Caco-2 (cell line): ENCODE data around the gene TSPAN18. TPM values are rescaled to one million over a fixed set of nuclear protein-coding genes. Genes with fewer than 3 reads are reported as not detected.

Experiments
- BruUV-seq: library from RNA; stranded (reverse); fragments of 400-500 nt; replicated peaks from 2 replicates; lab custom pipeline; 2021; lab: Mats Ljungman, UMichigan
- CTCF ChIA-PET: fragments of 300-600 bp; sonication (Branson Sonifier 250); formaldehyde crosslinking; loops from one replicate; lab custom pipeline; 2022; ENCODE audit warnings: antibody characterized with exemption; lab: Charles Lee
- POLR2A ChIA-PET: fragments of 300-600 bp; sonication (Branson Sonifier 250); formaldehyde crosslinking; loops from one replicate; lab custom pipeline; 2022; ENCODE audit warnings: antibody characterized with exemption; lab: Charles Lee
- DNase-seq, 2 experiments: peaks; one replicate each; pipeline versions ENCODE4 v3.0.0 to v3.0.0-alpha.2; 2020 to 2022
- H3K27me3 ChIP-seq: replicated peaks from 2 replicates; pipeline ENCODE4 v1.6.0; 2011; ENCODE audit warnings: low read length; ENCODE audit not compliant: control insufficient read depth, insufficient read depth
- H3K36me3 ChIP-seq: 2 replicates; pipeline ENCODE4 v1.5.1; 2011; ENCODE audit warnings: low read length; ENCODE audit not compliant: control insufficient read depth, insufficient read depth
- H3K4me1 ChIP-seq: fragments of 250-450 bp; sonication (Bioruptor Pico); 2 replicates; pipeline ENCODE4 v1.5.1; 2020; ENCODE audit warnings: mild to moderate bottlenecking
- H3K4me3 ChIP-seq: 2 replicates; pipeline ENCODE4 v1.5.1; 2011; ENCODE audit warnings: low read depth, mild to moderate bottlenecking, control low read depth, low read length
- H3K9me3 ChIP-seq: fragments of 250-450 bp; sonication (Bioruptor Pico); 2 replicates; pipeline ENCODE4 v1.5.1; 2020; ENCODE audit warnings: mild to moderate bottlenecking, moderate library complexity
- H3K27ac Mint-ChIP-seq: one replicate; pipeline ENCODE4 v1.8.0; 2022; ENCODE audit warnings: mixed read lengths; ENCODE audit not compliant: unreplicated experiment
- H3K27me3 Mint-ChIP-seq: one replicate; pipeline ENCODE4 v1.8.0; 2022; ENCODE audit warnings: mixed read lengths; ENCODE audit not compliant: insufficient read depth, unreplicated experiment
- H3K36me3 Mint-ChIP-seq: one replicate; pipeline ENCODE4 v1.8.0; 2022; ENCODE audit warnings: mild to moderate bottlenecking, mixed read lengths; ENCODE audit not compliant: insufficient read depth, unreplicated experiment
- H3K4me1 Mint-ChIP-seq: one replicate; pipeline ENCODE4 v1.8.0; 2022; ENCODE audit warnings: low read depth, mixed read lengths; ENCODE audit not compliant: unreplicated experiment
- H3K4me3 Mint-ChIP-seq: one replicate; pipeline ENCODE4 v1.8.0; 2022; ENCODE audit warnings: mild to moderate bottlenecking, moderate library complexity, mixed read lengths; ENCODE audit not compliant: unreplicated experiment
- H3K9me3 Mint-ChIP-seq: one replicate; pipeline ENCODE4 v1.8.0; 2022; ENCODE audit warnings: mixed read lengths; ENCODE audit not compliant: unreplicated experiment
- CTCF ChIP-seq, 2 experiments: fragments of 200-600 bp in 1 of 2; IDR thresholded peaks; 1 replicate in 1 of 2; 2 replicates in 1 of 2; pipeline versions ENCODE4 v1.5.1 to v1.8.0; 2011 to 2022; ENCODE audit warnings: antibody characterized with exemption in 1 of 2, control low read depth in 1 of 2, inconsistent platforms in 1 of 2, low read depth in 1 of 2, low read length in 1 of 2, mild to moderate bottlenecking in 1 of 2, moderate library complexity in 1 of 2; ENCODE audit not compliant: insufficient read depth in 1 of 2, severe bottlenecking in 1 of 2, unreplicated experiment in 1 of 2
- intact Hi-C: fragments of 100-400 bp; cut with micrococcal nuclease; formaldehyde crosslinking; loops from one replicate; pipeline ENCODE4 v1.10.0; 2022; ENCODE audit not compliant: unreplicated experiment
- total RNA-seq: library from RNA; stranded (reverse); gene quantifications from 2 replicates; pipeline ENCODE4 v1.2.3, GENCODE V29; 2022

Gene TSPAN18
- total RNA-seq, 1 experiment from 2014 or later = 7.4 TPM

- CTCF ChIA-PET = no interaction called here
- Mint-ChIP-seq H3K9me3 (no peaks in the 10 kb centered on the region), H3K36me3 (no peaks in the 10 kb centered on the region), H3K4me1 (no peaks in the 10 kb centered on the region), H3K27me3 (no peaks in the 10 kb centered on the region), H3K27ac (no peak overlapping the region), H3K4me3 (no peak overlapping the region)
- BruUV-seq = no TSS peak
- no peak for DNase-seq
- H3K4me3 ChIP-seq = no peak overlapping the region
- H3K4me1 ChIP-seq = no peaks in the 10 kb centered on the region
- no peak for TF ChIP-seq CTCF (IDR thresholded peaks at IDR 0.05; ENCODE audit: insufficient read depth in 1 of 2, low read depth in 1 of 2, low read length in 1 of 2, severe bottlenecking in 1 of 2, unreplicated experiment in 1 of 2)
- intact Hi-C loops = no loop called here
- no peaks in the 10 kb centered on the region for H3K36me3 ChIP-seq
- POLR2A ChIA-PET = no interaction called here
- H3K27me3 ChIP-seq = no peaks in the 10 kb centered on the region
- H3K9me3 ChIP-seq = no peaks in the 10 kb centered on the region
Measured at GRCh38 chr11:44733877-44734276, 7.1 kb downstream of the TSPAN18 start.

- no peak overlapping the region for H3K4me3 Mint-ChIP-seq
- H3K9me3 Mint-ChIP-seq = no peaks in the 10 kb centered on the region
- no peaks in the 10 kb centered on the region for H3K27me3 ChIP-seq
- no peak overlapping the region for H3K27ac Mint-ChIP-seq
- H3K36me3 ChIP-seq = no peaks in the 10 kb centered on the region
- ChIA-PET POLR2A (no interaction called here), CTCF (no interaction called here)
- BruUV-seq = no TSS peak
- H3K36me3 Mint-ChIP-seq = no peaks in the 10 kb centered on the region
- DNase-seq = no peak
- H3K9me3 ChIP-seq = no peaks in the 10 kb centered on the region
- H3K27me3 Mint-ChIP-seq = no peaks in the 10 kb centered on the region
- H3K4me3 ChIP-seq = no peak overlapping the region
- no peaks in the 10 kb centered on the region for H3K4me1 Mint-ChIP-seq
- intact Hi-C loops = no loop called here
- no peaks in the 10 kb centered on the region for H3K4me1 ChIP-seq
- TF ChIP-seq CTCF (IDR thresholded peaks at IDR 0.05; ENCODE audit: insufficient read depth in 1 of 2, low read depth in 1 of 2, low read length in 1 of 2, severe bottlenecking in 1 of 2, unreplicated experiment in 1 of 2) = no peak
Measured at GRCh38 chr11:44734843-44735381, 8.2 kb downstream of the TSPAN18 start.

DNA sequence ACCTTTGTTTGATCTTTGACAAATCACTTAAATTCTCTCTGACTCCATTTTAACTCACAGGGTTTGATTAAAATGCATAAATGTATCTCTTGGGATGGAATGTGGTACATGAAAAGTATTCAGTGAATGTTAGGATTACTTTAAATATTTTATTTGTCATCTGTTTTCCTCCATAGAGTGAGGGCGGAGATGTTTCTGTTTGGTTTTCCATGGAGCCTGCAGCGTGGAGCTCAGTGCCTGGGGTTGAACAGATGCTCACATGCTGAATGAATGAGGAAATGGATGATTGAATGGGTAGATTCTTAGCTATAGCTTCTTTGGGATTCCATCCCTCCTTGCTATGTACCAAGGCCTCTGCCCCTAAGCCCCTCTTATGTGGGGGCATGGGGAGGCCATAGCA, 10.0 kb downstream of the TSPAN18 start:
- H3K9me3 Mint-ChIP-seq = no peaks in the 10 kb centered on the region
- ChIA-PET CTCF (no interaction called here), POLR2A (no interaction called here)
- no peak overlapping the region for H3K4me3 Mint-ChIP-seq
- no peaks in the 10 kb centered on the region for H3K4me1 ChIP-seq
- intact Hi-C loops = no loop called here
- H3K4me3 ChIP-seq = no peak overlapping the region
- no peak overlapping the region for H3K27ac Mint-ChIP-seq
- H3K36me3 Mint-ChIP-seq = no peaks in the 10 kb centered on the region
- no TSS peak for BruUV-seq
- no peak for TF ChIP-seq CTCF (IDR thresholded peaks at IDR 0.05; ENCODE audit: insufficient read depth in 1 of 2, low read depth in 1 of 2, low read length in 1 of 2, severe bottlenecking in 1 of 2, unreplicated experiment in 1 of 2)
- no peaks in the 10 kb centered on the region for H3K27me3 Mint-ChIP-seq
- H3K36me3 ChIP-seq = no peaks in the 10 kb centered on the region
- H3K9me3 ChIP-seq = no peaks in the 10 kb centered on the region
- no peaks in the 10 kb centered on the region for H3K4me1 Mint-ChIP-seq
- H3K27me3 ChIP-seq = no peaks in the 10 kb centered on the region
- no peak for DNase-seq
